HepG2 (cell line): Measurements from ENCODE around the gene CAT. TPM values are rescaled to one million over a fixed set of nuclear protein-coding genes. Genes with fewer than 3 reads are reported as not detected.
A peak's percentile ranks its signal among the peaks of the same experiment; 100 is the strongest.

Source experiments
- ARID5B ChIP-seq: IDR thresholded peaks from 2 replicates; pipeline ENCODE4 v1.4.0; 2020; ENCODE audit warnings: mild to moderate bottlenecking, missing genetic modification reagents
- ATM ChIP-seq: fragments of 450-650 bp; IDR thresholded peaks from 2 replicates; pipeline ENCODE4 v1.7.1; 2017; ENCODE audit warnings: mild to moderate bottlenecking, borderline replicate concordance
- BORCS8-MEF2B ChIP-seq: sonication (generic); formaldehyde crosslinking; IDR thresholded peaks from 2 replicates; pipeline ENCODE4 v1.8.0; 2022; ENCODE audit warnings: mild to moderate bottlenecking, missing genetic modification reagents
- BRCA1 ChIP-seq: sonication (generic); formaldehyde crosslinking; IDR thresholded peaks from 2 replicates; pipeline ENCODE4 v1.4.0; 2020; ENCODE audit warnings: missing genetic modification reagents
- CTCF ChIP-seq: sonication (generic); formaldehyde crosslinking; IDR thresholded peaks from 2 replicates; pipeline ENCODE4 v1.5.0; 2020; ENCODE audit warnings: mild to moderate bottlenecking, missing genetic modification reagents, moderate library complexity
- EEA1 ChIP-seq: sonication (generic); formaldehyde crosslinking; IDR thresholded peaks from 2 replicates; pipeline ENCODE4 v1.5.1; 2020; ENCODE audit warnings: mild to moderate bottlenecking, missing genetic modification reagents, borderline replicate concordance
- FOXO1 ChIP-seq: sonication (generic); formaldehyde crosslinking; IDR thresholded peaks from 2 replicates; pipeline ENCODE4 v1.4.0; 2020; ENCODE audit warnings: missing genetic modification reagents
- HNRNPLL ChIP-seq: fragments of 200-400 bp; formaldehyde crosslinking; IDR thresholded peaks from 2 replicates; pipeline ENCODE4 v1.6.1; 2017; ENCODE audit warnings: mild to moderate bottlenecking, low read depth, low read length; ENCODE audit not compliant: poor library complexity, severe bottlenecking
- KAT8 ChIP-seq: IDR thresholded peaks from 2 replicates; pipeline ENCODE4 v1.6.1; 2016; ENCODE audit warnings: missing genetic modification reagents, missing compliant biosample characterization
- KDM2A ChIP-seq: sonication (generic); formaldehyde crosslinking; IDR thresholded peaks from 2 replicates; pipeline ENCODE4 v1.4.0; 2020; ENCODE audit warnings: low read depth, missing genetic modification reagents, borderline replicate concordance
- KDM6A ChIP-seq: IDR thresholded peaks from 2 replicates; pipeline ENCODE4 v1.6.1; 2016; ENCODE audit warnings: low read depth
- RAD21 ChIP-seq: fragments of 450-650 bp; formaldehyde crosslinking; IDR thresholded peaks from 2 replicates; pipeline ENCODE4 v1.5.0; 2020; ENCODE audit warnings: mild to moderate bottlenecking
- SMC3 ChIP-seq: IDR thresholded peaks from 2 replicates; pipeline ENCODE4 v1.6.1; 2011; ENCODE audit warnings: low read length, improper control_type of control experiment
- SRF ChIP-seq: IDR thresholded peaks from 2 replicates; pipeline ENCODE4 v1.6.1; 2011; ENCODE audit warnings: mild to moderate bottlenecking, low read depth, low read length, moderate library complexity
- STAG1 ChIP-seq: sonication (generic); formaldehyde crosslinking; IDR thresholded peaks from 2 replicates; pipeline ENCODE4 v1.4.0; 2020; ENCODE audit warnings: missing genetic modification reagents
- THYN1 ChIP-seq: sonication (generic); formaldehyde crosslinking; IDR thresholded peaks from 2 replicates; pipeline ENCODE4 v1.8.1; 2023; ENCODE audit warnings: low read depth, mild to moderate bottlenecking, moderate library complexity, missing genetic modification reagents, borderline replicate concordance
- ZBTB14 ChIP-seq: sonication (generic); formaldehyde crosslinking; IDR thresholded peaks from 2 replicates; pipeline ENCODE4 v1.4.0; 2020; ENCODE audit warnings: missing genetic modification reagents
- ZBTB43 ChIP-seq: sonication (generic); formaldehyde crosslinking; conservative IDR thresholded peaks from 2 replicates; pipeline ENCODE4 v1.4.0; 2020; ENCODE audit warnings: missing genetic modification reagents
- ZNF335 ChIP-seq: sonication (generic); formaldehyde crosslinking; IDR thresholded peaks from 2 replicates; pipeline ENCODE4 v1.4.0; 2020; ENCODE audit warnings: missing genetic modification reagents
- ZNF580 ChIP-seq: IDR thresholded peaks from 2 replicates; pipeline ENCODE4 v1.6.1; 2016; ENCODE audit warnings: low read depth, borderline replicate concordance
- ZNF740 ChIP-seq: sonication (generic); formaldehyde crosslinking; IDR thresholded peaks from 2 replicates; pipeline ENCODE4 v1.4.0; 2020; ENCODE audit warnings: missing genetic modification reagents
- polyA plus RNA-seq, 8 experiments: library from polyadenylated mRNA; depleted of rRNA in 3 of 8; stranded (reverse) in 7 of 8; unstranded in 1 of 8; fragments of >200 nt; fragmentation: Illumina TruSeq in 4 of 8; extraction: Trizol in 4 of 8; gene quantifications; 2 replicates each; pipeline versions ENCODE4 v1.2.1 to v1.2.3, GENCODE V29; 2011 to 2016; ENCODE audit warnings: low read depth in 4 of 8, missing spikeins in 1 of 8, mixed read lengths in 1 of 8; ENCODE audit not compliant: insufficient read depth in 1 of 8
- total RNA-seq, 5 experiments: library from RNA; depleted of rRNA; stranded (reverse); fragments of >200 nt; fragmentation: Illumina TruSeq; extraction: Trizol; gene quantifications; 2 replicates each; pipeline ENCODE4 v1.2.3, GENCODE V29; 2016; ENCODE audit warnings: low read depth in 1 of 5

CAT gene
- total and polyA plus RNA-seq, 2 of the 13 experiments (the other 11 are each of a cell fraction or from before 2014, with no cell fraction given), result 107 to 136 TPM

- TF ChIP-seq ZBTB43 (CRISPR knock-in tag) (0 out of 2 replicates have a peak, but pooled peaks have one; percentile 25), HNRNPLL (peak; percentile 23), BRCA1 (CRISPR knock-in tag) (0 out of 2 replicates have a peak, but pooled peaks have one; percentile 13), SMC3 (peak; percentile 78), ZNF335 (CRISPR knock-in tag) (peak; percentile 64; the same call in 1 of the 2 replicates), ATM (no peak), THYN1 (CRISPR knock-in tag) (no peak), KDM2A (CRISPR knock-in tag) (peak; percentile 50; the same call in 1 of the 2 replicates), ZNF580 (peak; percentile 43; the same call in 1 of the 2 replicates), ARID5B (CRISPR knock-in tag) (no peak), ZNF740 (CRISPR knock-in tag) (no peak), RAD21 (CRISPR knock-in tag) (peak; percentile 74), KDM6A (no peak), FOXO1 (peak; percentile 23; the same call in 1 of the 2 replicates), ZBTB14 (CRISPR knock-in tag) (no peak), STAG1 (CRISPR knock-in tag) (peak; percentile 81), EEA1 (CRISPR knock-in tag) (0 out of 2 replicates have a peak, but pooled peaks have one; percentile 43), SRF (no peak), KAT8 (CRISPR knock-in tag) (0 out of 2 replicates have a peak, but pooled peaks have one; percentile 25), CTCF (CRISPR knock-in tag) (peak; percentile 93), BORCS8-MEF2B (no peak)
These were observed 74.3 kb downstream of the CAT start (continued) for GRCh38 chr11:34512840-34513681.
